Measurements from ENCODE around the gene NEK4. TPM values are rescaled to one million over a fixed set of nuclear protein-coding genes. Genes with fewer than 3 reads are reported as not detected.

The NEK4 gene
- polyA plus RNA-seq, 3 donors, result 29.0 to 31.2 (median 29.2) TPM

Other genes starting within 250 kb of the NEK4 start
- gene NT5DC2, start 237.1 kb downstream of the NEK4 start, polyA plus RNA-seq (ENCODE audit: insufficient read length in 3 of 3), result 100 to 1,000 TPM; 142 to 196 (median 165) TPM
- gene UQCC5, start 234.3 kb downstream of the NEK4 start, polyA plus RNA-seq (ENCODE audit: insufficient read length in 3 of 3), result 10 to 100 TPM; 17.4 to 28.2 (median 20.8) TPM
- 10 to 100 TPM; 56.3 to 65.6 (median 64.0) TPM for gene PBRM1, start 85.0 kb downstream of the NEK4 start, polyA plus RNA-seq (ENCODE audit: insufficient read length in 3 of 3)
- 100 to 1,000 TPM in 2 of 3 donors, 10 to 100 TPM in 1; 92.5 to 109 (median 105) TPM for gene GNL3, start 84.9 kb downstream of the NEK4 start, polyA plus RNA-seq (ENCODE audit: insufficient read length in 3 of 3)
- gene GLT8D1, start 65.1 kb downstream of the NEK4 start, polyA plus RNA-seq (ENCODE audit: insufficient read length in 3 of 3), result 100 to 1,000 TPM; 123 to 142 (median 127) TPM
- 100 to 1,000 TPM; 148 to 176 (median 164) TPM for gene SPCS1, start 64.8 kb downstream of the NEK4 start, polyA plus RNA-seq (ENCODE audit: insufficient read length in 3 of 3)
- under 1 TPM in 1 of 3 donors, not detected in 2; 0.28 TPM for gene ITIH1, start 6.7 kb upstream of the NEK4 start, polyA plus RNA-seq (ENCODE audit: insufficient read length in 3 of 3)
- 1 to 10 TPM; 5.8 to 8.0 (median 7.2) TPM for gene ITIH3, start 23.9 kb upstream of the NEK4 start, polyA plus RNA-seq (ENCODE audit: insufficient read length in 3 of 3)
- 10 to 100 TPM in 2 of 3 donors, 1 to 10 TPM in 1; 5.1 to 14.7 (median 10.2) TPM for gene ITIH4, start 59.7 kb upstream of the NEK4 start, polyA plus RNA-seq (ENCODE audit: insufficient read length in 3 of 3)
- 1 to 10 TPM in 1 of 3 donors, under 1 TPM in 2; 0.27 to 1.8 (median 0.79) TPM for gene MUSTN1, start 64.1 kb upstream of the NEK4 start, polyA plus RNA-seq (ENCODE audit: insufficient read length in 3 of 3)
- gene STIMATE, start 126.6 kb upstream of the NEK4 start, polyA plus RNA-seq (ENCODE audit: insufficient read length in 3 of 3), result 10 to 100 TPM; 14.6 to 17.0 (median 15.9) TPM

All from renal cortex interstitium (tissue), 3 donors.